Erythroblast (primary cell): ENCODE results near the gene JAZF1.

ENCODE experiments used
- GATA1 ChIP-seq: IDR thresholded peaks from 2 replicates; pipeline ENCODE4 v1.6.1; 2011; ENCODE audit warnings: low read depth, mild to moderate bottlenecking, control low read depth, low read length, moderate library complexity
- POLR2A ChIP-seq: IDR thresholded peaks from 2 replicates; pipeline ENCODE4 v1.6.1; 2011; ENCODE audit warnings: mild to moderate bottlenecking, low read length

GRCh38 chr7:28230261-28230660, 49.7 kb upstream of the JAZF1 start:
- TF ChIP-seq POLR2A (no peak), GATA1 (no peak)
